Measurements from ENCODE around the gene SRSF4. TPM values are rescaled to one million over a fixed set of nuclear protein-coding genes. Genes with fewer than 3 reads are reported as not detected.
"Not testable (repeated sequence)": the region's sequence is repeated elsewhere in the genome, so short reads cannot be mapped to it uniquely, and the experiment has no call there.

The SRSF4 gene
- total RNA-seq = 10 to 100 TPM; 62.9 to 77.8 TPM
- long read RNA-seq, donor 1, transcript SRSF4-201 (6 exons, 2,387 nt) = major isoform, 52 of 69 reads
- long read RNA-seq, donor 1, partial matches to known transcripts = 3 of 69 reads
- long read RNA-seq, donor 1, other reads (novel, unspliced or antisense) = 11 of 69 reads
- long read RNA-seq, donor 2, transcript SRSF4-201 (6 exons, 2,387 nt) = major isoform, 335 of 415 reads
- long read RNA-seq, donor 2, transcript SRSF4-202 (5 exons, 1,264 nt) = minor isoform, 19 of 415 reads
- long read RNA-seq, donor 2, partial matches to known transcripts = 38 of 415 reads
- long read RNA-seq, donor 2, other reads (novel, unspliced or antisense) = 23 of 415 reads

DNA sequence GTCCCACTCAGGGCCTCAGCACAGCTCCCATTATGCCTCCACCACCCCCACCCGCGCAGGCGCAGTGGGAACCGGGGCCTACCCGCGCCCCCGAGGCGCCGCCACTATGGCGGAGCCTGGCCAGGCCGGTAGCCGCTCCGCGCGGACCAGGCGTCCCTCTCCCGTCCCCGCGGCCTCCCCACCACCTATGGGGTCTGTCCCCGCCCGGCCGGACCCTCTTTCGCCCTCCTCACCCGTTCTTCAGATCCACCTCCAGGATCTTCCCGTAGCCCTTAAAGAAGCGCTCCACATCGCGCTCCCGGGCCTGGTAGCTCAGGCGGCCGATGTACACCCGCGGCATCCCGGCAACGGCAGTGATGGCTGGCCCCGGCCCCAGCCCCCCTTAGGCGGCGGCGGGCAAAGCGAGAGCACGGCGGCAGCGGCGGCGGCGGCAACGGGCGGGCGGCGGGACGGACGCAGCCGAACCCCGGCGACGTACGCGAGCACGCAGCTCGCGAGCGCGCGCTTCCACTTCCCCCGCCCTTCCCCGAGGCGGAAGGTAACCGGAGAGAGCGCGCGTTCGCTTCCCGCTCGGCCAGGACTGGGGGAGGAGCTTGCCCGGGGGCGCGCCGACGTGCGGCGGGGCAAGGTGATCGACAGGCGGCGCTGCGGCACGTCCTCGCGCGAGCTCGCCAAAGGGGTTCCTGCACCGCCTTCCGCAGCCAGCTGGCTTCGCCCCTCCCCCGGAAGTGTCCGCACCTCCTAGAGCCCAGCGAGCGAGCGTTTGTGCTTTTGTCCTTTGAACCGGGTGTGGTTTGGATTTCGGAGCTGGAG lies at the start of gene SRSF4:
SRSF4 (minus strand) TSS at position 488 of the 813 bp plus-strand sequence; CDS start at position 340, 148 bp downstream.
- peak; percentile 100 for DNase-seq (ENCODE audit: low spot score)

GRCh38 chr1:29230553-29231378 lies 49.1 kb upstream of the SRSF4 start, which contains the start of gene MECR:
Gene MECR, minus strand, starts transcription at chr1:29230934. Its CDS starts 28 bp downstream, at chr1:29230906.
- intact Hi-C loops (cut with DNase I) = loop anchor here in 1 of 2 donors (2.0 to 10.0 kb wide), 2 partner anchors 854 to 1474 kb away; no protein-coding TSS in a partner anchor
- peak; percentile 98 for DNase-seq (ENCODE audit: low spot score)

More for the DNA sequence above, at the start of gene SRSF4:
- intact Hi-C loops (cut with DNase I) = no loop called here

DNA sequence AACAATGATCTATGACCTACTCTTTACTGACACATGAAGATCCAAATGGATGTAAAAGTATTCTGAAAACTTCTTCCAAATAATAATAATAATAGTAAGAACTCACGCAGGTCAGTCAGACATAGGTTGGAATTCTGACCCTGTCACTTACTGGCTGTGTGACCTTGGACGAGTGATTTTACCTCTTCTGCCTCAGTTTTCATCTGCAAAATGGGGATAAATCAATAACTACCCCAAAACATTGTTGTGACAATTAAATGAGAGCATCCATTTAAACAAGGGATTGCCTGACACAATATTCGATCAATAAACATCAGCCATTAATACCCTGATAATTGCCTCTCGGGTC lies 48.5 kb upstream of the SRSF4 start:
- intact Hi-C loops (cut with DNase I) = loop anchor here in 1 of 2 donors (2.0 to 10.0 kb wide), 2 partner anchors 855 to 1475 kb away; no protein-coding TSS in a partner anchor
- DNase-seq (ENCODE audit: low spot score) = no peak

- intact Hi-C loops (cut with DNase I) = no loop called here
- no peak for DNase-seq (ENCODE audit: low spot score)
These were observed 45.8 kb upstream of the SRSF4 start for GRCh38 chr1:29227511-29227910.

- DNase-seq (ENCODE audit: low spot score) = no peak
- intact Hi-C loops (cut with DNase I) = no loop called here
These were observed 43.7 kb upstream of the SRSF4 start for GRCh38 chr1:29225361-29225760.

DNA sequence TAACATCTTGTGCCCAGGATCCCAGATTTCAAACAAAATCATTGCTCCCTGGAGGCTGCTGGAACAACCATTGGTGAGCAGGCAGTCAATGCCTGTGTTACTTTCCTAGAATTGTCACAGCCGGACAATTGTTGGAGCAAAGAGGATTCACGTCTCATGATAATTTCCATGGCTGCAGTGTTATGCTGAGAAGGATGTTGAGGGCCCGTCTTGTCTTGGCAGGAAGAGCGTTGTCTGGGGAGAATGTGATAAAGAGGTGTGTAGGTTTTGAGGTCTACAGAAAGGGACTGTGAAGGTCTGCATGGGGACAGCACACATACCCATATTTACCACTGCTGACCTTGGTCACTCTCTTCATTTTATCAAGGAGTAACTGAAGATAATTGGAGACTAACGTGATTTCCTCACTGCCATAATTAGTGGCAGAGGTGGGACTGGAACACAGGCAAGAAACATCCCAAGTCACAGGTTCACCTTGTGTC lies 42.7 kb upstream of the SRSF4 start:
- no peak for DNase-seq (ENCODE audit: low spot score)
- intact Hi-C loops (cut with DNase I) = no loop called here

DNA sequence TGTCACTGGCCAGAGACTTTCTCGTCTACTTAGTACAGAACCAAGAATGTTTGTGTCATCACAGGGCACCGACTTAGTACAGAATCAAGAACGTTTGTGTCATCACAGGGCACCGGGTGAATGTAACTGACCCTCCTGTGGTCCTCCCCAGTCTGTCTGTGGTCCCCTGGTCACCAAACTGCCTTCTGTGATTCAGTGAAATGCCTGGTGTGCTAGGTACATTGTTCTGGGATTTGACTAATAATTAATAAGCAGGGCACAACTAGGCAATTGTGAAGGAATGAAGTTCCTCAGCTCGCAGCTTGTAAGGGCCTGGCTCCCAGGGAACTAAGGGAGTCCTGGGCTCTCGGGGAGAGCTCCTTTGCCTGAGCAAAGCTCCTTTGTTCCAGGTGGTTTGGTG lies 41.8 kb upstream of the SRSF4 start:
- no peak for DNase-seq (ENCODE audit: low spot score)
- intact Hi-C loops (cut with DNase I) = no loop called here

DNA sequence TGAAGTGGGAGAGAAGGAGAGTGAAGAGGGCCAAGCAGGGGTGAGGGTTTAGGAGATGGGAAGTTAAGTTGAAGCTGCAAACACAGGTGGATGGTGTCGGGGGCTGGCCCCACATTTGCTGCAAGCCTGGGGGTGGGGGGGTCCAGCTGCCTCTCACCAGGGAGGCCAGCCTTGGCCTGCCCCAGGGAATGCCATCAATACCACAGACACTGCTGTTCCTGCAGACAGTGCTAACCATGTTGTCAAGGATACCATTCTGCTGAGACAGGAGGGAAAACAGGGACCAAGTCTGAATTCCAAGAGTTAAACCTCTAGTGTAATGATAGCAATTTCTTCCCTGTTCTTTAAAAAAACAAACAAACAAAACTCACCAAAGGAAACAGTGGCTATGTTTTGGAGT lies 41.0 kb upstream of the SRSF4 start:
- DNase-seq (ENCODE audit: low spot score) = no peak
- intact Hi-C loops (cut with DNase I) = no loop called here

GRCh38 chr1:29222260-29222659 lies 40.6 kb upstream of the SRSF4 start:
- intact Hi-C loops (cut with DNase I); DNase-seq (ENCODE audit: low spot score): not testable (repeated sequence)

DNA sequence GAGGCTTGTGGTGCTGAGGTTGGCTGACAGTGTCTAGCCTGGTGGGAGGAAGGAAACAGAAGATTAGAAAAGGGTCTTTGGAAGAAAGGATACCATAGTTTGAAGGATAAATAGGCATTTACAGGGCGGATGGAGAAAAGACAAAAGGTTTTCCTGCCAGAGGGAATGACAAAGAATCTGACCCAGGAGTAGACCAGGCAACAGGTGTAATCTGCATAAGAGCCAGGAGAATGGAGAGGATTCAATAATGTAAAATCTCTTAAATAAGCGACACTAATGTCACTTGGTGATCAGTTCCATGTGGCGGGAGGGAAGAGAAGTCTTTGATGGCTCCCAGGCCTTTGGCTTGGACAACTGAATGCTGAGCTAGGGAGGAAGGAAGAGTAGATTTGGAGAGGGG lies 39.6 kb upstream of the SRSF4 start:
- intact Hi-C loops (cut with DNase I) = no loop called here
- DNase-seq (ENCODE audit: low spot score) = no peak

- intact Hi-C loops (cut with DNase I) = no loop called here
- DNase-seq (ENCODE audit: low spot score) = no peak
These were observed 36.5 kb upstream of the SRSF4 start for GRCh38 chr1:29218223-29218622.

DNA sequence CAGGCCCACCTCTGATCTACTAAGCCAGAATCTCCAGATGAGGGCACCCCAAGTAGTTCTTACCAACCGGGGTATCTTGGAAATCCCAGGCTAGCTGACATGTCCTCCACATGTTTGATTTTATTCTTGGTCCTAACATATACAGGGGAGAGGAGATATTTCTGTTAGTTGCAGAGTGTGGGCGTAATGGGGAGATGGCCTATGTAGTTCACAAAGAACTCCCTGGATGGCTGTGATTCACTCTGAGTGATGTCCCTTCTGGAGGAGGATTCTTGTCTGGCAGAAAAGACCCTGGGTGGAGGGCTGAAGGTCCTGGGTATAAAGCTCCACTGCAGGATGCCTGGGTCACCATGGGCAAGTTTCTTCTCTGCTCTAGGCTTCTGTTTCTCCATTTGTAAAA lies 35.9 kb upstream of the SRSF4 start:
- DNase-seq (ENCODE audit: low spot score) = no peak
- intact Hi-C loops (cut with DNase I) = no loop called here

DNA sequence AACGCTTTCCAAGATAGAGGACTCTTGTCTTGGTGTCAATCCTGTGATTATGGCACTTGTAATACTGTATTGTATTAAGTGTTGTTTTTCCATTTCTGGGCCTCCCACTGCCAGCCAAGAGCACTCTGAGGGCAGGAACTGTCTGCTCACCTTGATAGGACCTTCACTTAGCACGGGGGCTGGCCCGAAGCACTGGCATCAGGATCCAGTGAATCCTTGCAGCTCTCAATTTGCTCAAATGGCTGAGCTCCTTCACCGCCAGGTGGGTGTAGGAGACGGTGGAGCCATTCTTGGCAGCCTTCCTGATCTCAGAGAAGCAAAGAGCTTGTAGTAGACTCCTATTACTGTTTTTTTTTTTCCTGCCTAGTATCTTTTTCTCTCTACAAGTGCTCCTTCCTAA lies 31.4 kb upstream of the SRSF4 start:
- no peak for DNase-seq (ENCODE audit: low spot score)
- intact Hi-C loops (cut with DNase I) = no loop called here

DNA sequence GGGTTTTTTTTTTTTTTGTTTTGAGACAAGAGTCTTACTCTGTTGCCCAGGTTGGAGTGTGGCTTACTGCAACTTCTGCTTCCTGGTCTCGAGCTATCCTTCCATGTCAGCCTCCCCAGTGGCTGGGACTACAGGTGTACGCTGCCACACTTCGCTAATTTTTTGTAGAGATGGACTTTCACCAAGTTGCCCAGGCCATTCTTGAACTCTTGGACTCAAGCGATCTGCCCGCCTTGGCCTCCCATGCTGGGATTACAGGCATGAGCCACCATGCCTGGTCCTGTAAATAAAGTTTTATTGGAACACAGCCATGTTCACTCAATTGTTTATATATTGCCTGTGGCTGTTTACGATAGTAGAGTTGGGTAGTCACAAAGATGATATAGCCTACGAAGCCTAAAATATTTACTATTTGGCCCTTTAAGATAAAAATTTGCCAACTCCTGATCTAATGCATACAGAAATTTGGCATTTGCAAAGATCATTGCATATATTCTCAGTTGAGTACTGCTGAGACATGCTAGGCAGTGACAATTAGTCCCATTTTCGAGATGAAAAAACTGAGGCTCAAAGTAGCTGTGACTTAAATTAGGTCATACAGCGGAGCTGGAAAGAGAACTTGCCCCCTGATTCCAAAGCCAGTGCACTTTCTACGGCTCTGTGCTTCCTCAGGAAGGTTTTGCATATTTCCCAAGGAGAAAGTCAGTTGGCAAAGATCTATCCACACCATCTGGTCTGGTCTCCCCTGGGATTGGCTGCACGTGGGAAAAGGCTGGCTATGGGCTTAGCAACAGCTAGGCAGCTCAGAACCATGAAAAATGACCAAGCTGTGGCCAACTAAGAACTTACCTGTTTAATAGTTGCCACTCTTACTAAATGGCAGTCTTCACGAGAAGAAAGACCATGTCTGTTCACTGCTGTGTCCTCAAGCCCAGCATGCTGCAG lies 29.7 kb upstream of the SRSF4 start:
- no peak for DNase-seq (ENCODE audit: low spot score)
- intact Hi-C loops (cut with DNase I) = no loop called here

- intact Hi-C loops (cut with DNase I) = no loop called here
- no peak for DNase-seq (ENCODE audit: low spot score)
These were observed 28.8 kb upstream of the SRSF4 start for GRCh38 chr1:29210278-29211085.

- DNase-seq (ENCODE audit: low spot score) = no peak
- intact Hi-C loops (cut with DNase I) = no loop called here
These were observed 27.5 kb upstream of the SRSF4 start for GRCh38 chr1:29209173-29209572.

- DNase-seq (ENCODE audit: low spot score) = no peak
- intact Hi-C loops (cut with DNase I) = no loop called here
These were observed 26.7 kb upstream of the SRSF4 start for GRCh38 chr1:29208442-29208841.

Measured in posterior vena cava (tissue), 2 donors.